ENCODE data around the gene TMEM222. TPM values are rescaled to one million over a fixed set of nuclear protein-coding genes. Genes with fewer than 3 reads are reported as not detected.

Gene TMEM222
- polyA plus RNA-seq, 1 of the 3 experiments (the other 2 are of a cell fraction) = 51.7 TPM

GRCh38 chr1:27336756-27337155 is 14.8 kb downstream of the TMEM222 start:
- Histone ChIP-seq H2AFZ (ENCODE audit: low read depth) (no peak overlapping the region), H3K4me2 (no peak overlapping the region), H3K9me3 (no peaks in the 10 kb centered on the region), H3K9ac (no peak overlapping the region), H3K27me3 (ENCODE audit: insufficient read depth) (no peaks in the 10 kb centered on the region), H3K36me3 (replicated peaks in 1 of 2; ENCODE audit: control insufficient read depth in 1 of 2, insufficient read depth in 2 of 2, low read length in 1 of 2) (peaks cover 4 to 39% of the 10 kb centered on the region in 2 experiments), H3K27ac (ENCODE audit: low read depth in 2 of 2, low read length in 1 of 2) (no peak overlapping the region), H3K4me3 (ENCODE audit: low read depth in 2 of 2, low read length in 1 of 2) (no peak overlapping the region), H3K4me1 (ENCODE audit: control insufficient read depth in 1 of 2, insufficient read depth in 2 of 2, low read depth in 1 of 2, low read length in 1 of 2) (peaks cover 0 to 8% of the 10 kb centered on the region in 2 experiments; a peak in 1 of 4 replicates), H4K20me1 (ENCODE audit: insufficient read depth) (no peaks in the 10 kb centered on the region), H3K9me2 (no peaks in the 10 kb centered on the region), H3K79me2 (ENCODE audit: insufficient read depth) (0 out of 2 replicates have a peak, but pooled peaks cover 3% of the 10 kb centered on the region), H3F3A (replicated peaks; ENCODE audit: insufficient read depth) (no peaks in the 10 kb centered on the region)
- 86% methylated on average over 4 of the region's 5 CpGs for WGBS (ENCODE audit: low lambda C conversion rate)
- CTCF ChIA-PET = interaction anchor here (0.8 to 7.4 kb wide), 6 partner anchors 9 to 58 kb away, joined by 3 to 85 read pairs (median 5); no protein-coding TSS in a partner anchor
- TF ChIP-seq IRF3 (IDR thresholded peaks at IDR 0.05; ENCODE audit: low read depth, low read length) = no peak
- TF ChIP-seq FOXJ3 (CRISPR knock-in tag; IDR thresholded peaks at IDR 0.05) = no peak
- TF ChIP-seq ZBTB33 (IDR thresholded peaks at IDR 0.05; ENCODE audit: borderline replicate concordance, low read depth) = no peak
- TF ChIP-seq POLR2AphosphoS5 (IDR thresholded peaks at IDR 0.05; ENCODE audit: low read depth, low read length) = no peak
- TF ChIP-seq SMC3 (IDR thresholded peaks at IDR 0.05; ENCODE audit: low read depth, low read length) = no peak
- no peak for TF ChIP-seq PBX3 (IDR thresholded peaks at IDR 0.05)
- TF ChIP-seq, protein P1, sequence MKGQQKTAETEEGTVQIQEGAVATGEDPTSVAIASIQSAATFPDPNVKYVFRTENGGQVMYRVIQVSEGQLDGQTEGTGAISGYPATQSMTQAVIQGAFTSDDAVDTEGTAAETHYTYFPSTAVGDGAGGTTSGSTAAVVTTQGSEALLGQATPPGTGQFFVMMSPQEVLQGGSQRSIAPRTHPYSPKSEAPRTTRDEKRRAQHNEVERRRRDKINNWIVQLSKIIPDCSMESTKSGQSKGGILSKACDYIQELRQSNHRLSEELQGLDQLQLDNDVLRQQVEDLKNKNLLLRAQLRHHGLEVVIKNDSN (IDR thresholded peaks at IDR 0.05; ENCODE audit: borderline replicate concordance, low read depth) = no peak
- no peak for TF ChIP-seq RCOR1 (IDR thresholded peaks at IDR 0.05; ENCODE audit: low read length)
- no peak for TF ChIP-seq USF2 (IDR thresholded peaks at IDR 0.05; ENCODE audit: borderline replicate concordance, low read depth, low read length)
- TF ChIP-seq, protein P2, sequence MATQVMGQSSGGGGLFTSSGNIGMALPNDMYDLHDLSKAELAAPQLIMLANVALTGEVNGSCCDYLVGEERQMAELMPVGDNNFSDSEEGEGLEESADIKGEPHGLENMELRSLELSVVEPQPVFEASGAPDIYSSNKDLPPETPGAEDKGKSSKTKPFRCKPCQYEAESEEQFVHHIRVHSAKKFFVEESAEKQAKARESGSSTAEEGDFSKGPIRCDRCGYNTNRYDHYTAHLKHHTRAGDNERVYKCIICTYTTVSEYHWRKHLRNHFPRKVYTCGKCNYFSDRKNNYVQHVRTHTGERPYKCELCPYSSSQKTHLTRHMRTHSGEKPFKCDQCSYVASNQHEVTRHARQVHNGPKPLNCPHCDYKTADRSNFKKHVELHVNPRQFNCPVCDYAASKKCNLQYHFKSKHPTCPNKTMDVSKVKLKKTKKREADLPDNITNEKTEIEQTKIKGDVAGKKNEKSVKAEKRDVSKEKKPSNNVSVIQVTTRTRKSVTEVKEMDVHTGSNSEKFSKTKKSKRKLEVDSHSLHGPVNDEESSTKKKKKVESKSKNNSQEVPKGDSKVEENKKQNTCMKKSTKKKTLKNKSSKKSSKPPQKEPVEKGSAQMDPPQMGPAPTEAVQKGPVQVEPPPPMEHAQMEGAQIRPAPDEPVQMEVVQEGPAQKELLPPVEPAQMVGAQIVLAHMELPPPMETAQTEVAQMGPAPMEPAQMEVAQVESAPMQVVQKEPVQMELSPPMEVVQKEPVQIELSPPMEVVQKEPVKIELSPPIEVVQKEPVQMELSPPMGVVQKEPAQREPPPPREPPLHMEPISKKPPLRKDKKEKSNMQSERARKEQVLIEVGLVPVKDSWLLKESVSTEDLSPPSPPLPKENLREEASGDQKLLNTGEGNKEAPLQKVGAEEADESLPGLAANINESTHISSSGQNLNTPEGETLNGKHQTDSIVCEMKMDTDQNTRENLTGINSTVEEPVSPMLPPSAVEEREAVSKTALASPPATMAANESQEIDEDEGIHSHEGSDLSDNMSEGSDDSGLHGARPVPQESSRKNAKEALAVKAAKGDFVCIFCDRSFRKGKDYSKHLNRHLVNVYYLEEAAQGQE (IDR thresholded peaks at IDR 0.05; ENCODE audit: low read depth, low read length) = no peak
- no peak for TF ChIP-seq CTCF (IDR thresholded peaks at IDR 0.05)
- no peak for TF ChIP-seq EP300 (IDR thresholded peaks at IDR 0.05; ENCODE audit: borderline replicate concordance in 1 of 2, low read depth in 1 of 2, low read length in 1 of 2)
- TF ChIP-seq TEAD4 (IDR thresholded peaks at IDR 0.05; ENCODE audit: borderline replicate concordance, insufficient read depth) = no peak
- no peak for TF ChIP-seq NFIC (IDR thresholded peaks at IDR 0.05; ENCODE audit: borderline replicate concordance)
- TF ChIP-seq SIN3A (IDR thresholded peaks at IDR 0.05; ENCODE audit: borderline replicate concordance, low read depth, low read length) = no peak
- TF ChIP-seq FOSL2 (IDR thresholded peaks at IDR 0.05; ENCODE audit: borderline replicate concordance, low read depth) = no peak
- TF ChIP-seq RFX5 (IDR thresholded peaks at IDR 0.05; ENCODE audit: low read length) = no peak
- POLR2A ChIA-PET = interaction anchor here (1.5 kb wide), 1 partner anchor 12 kb away, joined by 5 read pairs; no protein-coding TSS in a partner anchor
- DNase-seq = no peak

All from SK-N-SH (cell line).